HG02571 (cell line): ENCODE measurements around the gene NCOA7.
A peak's percentile ranks its signal among the peaks of the same experiment; 100 is the strongest.
"Not testable (repeated sequence)": the region's sequence is repeated elsewhere in the genome, so short reads cannot be mapped to it uniquely, and the experiment has no call there.

Source experiments
- ATAC-seq: cut with Tn5 transposase; IDR thresholded peaks from one replicate; pipeline ENCODE4 v1.9.1; 2021; ENCODE audit warnings: mild to moderate bottlenecking, moderate library complexity; ENCODE audit not compliant: unreplicated experiment

NCOA7 gene

DNA sequence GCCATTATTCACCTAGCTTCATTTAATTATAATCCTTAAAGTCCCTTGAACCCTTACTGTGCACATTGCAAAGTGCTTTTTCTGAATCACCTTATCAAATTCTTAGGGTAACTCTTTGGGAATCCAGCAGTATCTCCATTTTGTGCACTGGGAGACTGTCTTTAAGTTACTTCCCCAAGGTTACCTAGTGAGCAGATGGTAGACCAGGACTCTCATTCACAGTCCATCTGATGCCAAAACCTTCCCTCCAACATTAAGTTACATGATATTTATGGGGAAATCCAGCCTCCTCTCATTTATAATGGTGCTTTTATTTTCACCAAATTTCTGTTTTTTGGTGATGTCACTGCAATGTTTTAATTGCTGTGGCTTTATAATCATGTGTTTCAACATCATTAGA, 75.7 kb downstream of the NCOA7 start:
- no peak for ATAC-seq

DNA sequence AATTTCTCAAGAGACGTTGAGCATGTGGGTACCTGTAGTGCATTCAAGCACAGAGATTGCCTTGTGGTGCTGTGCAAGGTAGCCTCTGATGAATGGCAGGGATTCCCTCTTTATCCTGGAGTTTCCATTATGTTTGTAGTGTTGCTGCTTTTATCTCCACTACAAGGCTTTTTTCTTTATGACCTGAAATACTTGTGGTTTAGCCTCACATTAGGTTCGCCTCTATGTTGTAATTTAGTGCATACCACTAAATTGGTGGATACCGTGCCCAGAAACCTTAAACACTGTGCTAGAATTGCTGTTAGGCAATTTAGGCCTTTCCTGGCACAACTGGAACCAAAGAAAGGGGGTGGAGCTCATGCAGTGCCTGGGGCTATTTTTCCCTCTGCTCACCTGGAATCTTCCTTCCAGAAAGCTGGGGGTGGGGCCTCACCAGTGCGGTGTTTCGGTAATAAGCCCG, 76.8 kb downstream of the NCOA7 start:
- no peak for ATAC-seq

DNA sequence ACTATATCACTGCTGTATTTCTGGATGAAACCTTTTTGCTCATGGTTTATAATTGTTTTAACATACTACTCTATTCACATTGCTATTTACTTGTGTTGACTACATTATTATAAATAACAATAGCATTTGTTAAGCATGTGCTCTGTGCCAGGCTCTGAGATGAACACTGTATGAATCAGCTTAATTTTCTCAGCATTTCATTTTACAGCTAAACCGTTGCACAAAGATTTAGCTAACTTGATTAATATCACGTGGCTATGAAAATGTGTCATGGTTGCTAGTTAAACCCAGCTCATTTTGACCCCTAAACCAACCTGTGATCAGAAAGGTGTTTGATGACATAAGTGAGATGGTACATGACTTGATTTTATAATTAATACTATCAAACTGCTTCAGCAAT, 77.5 kb downstream of the NCOA7 start:
- no peak for ATAC-seq

DNA sequence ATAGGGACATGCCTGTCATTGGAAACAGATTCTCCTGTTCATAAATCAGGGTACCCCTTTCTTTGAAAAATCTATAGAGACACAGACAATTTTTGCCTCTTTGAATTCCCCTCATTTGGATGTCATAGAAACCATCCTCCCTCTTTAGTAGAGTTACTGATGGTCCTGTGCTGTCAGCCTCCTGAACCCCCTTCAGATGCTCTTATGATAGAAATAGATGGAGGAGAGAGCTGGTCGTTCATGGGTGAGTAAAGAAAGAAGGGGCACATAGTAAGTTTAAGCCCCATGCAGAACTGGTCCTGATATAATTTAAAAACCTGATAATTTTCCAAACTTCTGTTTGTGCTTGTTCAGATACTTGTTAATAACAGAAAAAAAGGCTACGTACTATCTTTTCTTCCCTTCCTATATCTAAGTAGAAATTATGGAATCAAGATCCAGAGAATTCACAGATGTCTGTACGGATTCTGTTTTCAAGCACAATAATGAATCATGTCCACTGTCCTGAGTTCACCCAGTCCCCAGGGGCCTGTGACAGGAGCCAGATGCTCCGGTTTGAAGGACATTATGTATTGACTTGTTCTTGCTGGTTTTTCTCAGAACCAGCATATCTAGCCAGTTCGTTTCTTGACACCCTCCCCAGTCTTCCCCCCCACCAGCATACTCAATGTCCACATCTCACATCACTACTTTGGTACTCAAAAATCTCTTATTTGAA, 78.1 kb downstream of the NCOA7 start:
- no peak for ATAC-seq

DNA sequence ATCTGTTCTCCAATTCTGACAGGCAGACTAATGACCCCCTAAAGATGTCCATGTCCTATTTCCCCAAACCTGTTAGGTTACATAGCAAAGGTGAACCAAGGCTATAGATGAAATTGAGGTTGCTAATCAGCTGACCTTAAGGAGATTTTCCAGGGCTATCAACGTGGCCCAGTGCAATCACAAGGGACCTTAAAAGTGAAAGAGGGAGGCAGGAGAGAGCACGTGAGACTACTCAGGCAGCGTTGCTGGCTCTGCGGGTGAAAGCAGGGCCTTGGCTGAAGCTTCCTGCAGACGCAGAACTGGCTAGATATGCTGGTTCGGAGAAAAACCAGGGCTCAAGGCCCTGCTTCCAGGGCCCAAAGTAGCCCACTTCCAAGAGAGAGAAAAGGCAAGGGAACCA, 78.7 kb downstream of the NCOA7 start:
- no peak for ATAC-seq

DNA sequence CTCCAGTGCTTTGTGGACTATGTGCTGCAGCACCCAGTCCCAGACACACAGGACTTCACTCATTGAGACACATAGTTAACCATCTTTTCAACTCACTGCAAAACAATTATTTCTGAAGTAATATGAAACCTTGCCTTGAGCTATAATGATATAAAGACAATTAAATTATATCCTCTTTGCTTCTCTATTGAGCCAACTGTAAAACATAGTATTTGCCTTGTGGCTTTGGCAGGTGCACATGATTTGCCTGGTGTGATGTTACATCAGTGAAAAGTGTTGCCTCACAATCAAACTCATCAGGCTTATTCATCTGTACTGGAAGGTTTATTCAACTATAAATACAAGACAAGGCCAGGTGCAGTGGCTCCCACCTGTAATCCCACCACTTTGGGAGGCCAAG, 80.6 kb downstream of the NCOA7 start:
- no peak for ATAC-seq

DNA sequence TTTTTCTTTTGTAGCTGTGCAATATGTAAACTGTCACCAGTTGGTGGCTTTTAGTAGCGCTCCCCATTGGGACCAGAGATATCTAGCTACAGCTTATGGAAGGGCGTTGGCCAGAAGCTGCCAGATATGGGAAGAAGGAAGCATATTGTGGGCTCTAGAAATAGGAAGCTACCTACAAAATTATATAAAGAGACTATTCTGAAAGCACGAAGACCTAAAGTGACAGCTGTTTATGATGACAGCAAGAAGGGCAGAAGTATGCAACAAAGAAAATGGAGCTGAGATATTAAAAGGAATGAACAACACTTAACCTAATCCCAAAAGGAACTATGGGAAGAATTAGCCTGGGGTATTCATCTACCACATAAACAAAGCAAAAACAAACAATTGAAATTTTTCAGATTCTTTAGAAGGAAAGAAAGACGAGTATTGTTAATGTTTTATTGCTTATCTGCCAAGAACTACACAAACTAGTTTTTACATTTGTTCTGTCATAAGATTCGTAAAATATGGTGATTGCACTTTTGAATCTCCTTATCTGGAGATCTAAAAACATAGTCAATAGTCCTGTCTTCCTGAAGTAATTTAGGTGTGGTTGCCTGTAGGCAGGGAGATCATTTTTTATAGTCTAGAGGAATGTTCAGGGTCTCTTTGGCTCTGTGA, 81.6 kb downstream of the NCOA7 start:
- ATAC-seq, result no peak

DNA sequence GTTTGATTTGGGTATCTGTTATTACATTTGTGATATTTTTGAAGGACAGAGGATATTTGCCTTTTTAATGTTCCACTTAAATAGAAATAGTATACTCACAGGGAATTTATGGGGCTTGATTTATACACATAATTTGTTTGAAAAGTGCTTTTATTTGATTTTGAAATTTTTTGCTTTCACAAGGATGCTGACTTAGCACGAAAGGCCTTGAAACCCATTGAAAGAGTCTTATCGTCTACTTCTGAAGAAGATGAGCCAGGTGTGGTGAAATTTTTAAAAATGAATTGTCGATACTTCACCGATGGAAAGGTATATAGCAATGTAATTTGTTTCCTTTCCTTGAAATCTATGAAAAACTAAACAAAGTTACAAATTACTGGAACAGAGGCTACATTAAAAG, 91.5 kb downstream of the NCOA7 start:
- no peak for ATAC-seq

DNA sequence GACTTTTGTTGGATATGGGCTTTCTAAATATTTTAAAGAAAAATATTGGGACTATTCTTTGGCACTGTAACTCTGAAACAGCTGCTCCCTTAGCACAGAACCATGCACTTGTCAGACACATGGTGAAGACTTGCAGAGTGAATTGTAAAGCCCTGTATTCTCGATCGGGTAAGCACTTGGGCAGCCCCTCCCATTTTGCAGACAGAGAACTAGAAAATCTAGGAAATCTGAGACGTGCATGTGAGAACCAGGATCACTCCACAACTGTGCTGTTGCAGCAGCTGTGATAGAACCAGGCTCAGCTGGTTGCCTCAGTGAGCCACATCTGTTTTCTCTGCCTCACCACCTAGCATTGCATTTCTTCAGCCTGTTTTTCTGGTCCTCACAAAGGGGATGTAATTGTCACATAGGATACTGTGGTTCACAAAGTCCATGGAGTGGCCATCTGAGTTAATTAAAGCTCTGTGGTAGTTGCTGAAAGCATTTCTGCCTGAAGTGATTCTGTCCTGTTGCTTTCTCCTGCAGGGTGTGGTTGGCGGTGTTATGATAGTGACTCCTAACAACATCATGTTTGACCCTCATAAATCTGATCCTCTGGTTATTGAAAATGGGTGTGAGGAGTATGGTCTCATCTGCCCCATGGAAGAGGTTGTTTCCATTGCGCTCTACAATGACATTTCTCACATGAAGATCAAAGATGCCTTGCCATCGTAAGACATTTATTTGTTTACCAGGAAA, 94.0 kb downstream of the NCOA7 start:
- ATAC-seq, result no peak

DNA sequence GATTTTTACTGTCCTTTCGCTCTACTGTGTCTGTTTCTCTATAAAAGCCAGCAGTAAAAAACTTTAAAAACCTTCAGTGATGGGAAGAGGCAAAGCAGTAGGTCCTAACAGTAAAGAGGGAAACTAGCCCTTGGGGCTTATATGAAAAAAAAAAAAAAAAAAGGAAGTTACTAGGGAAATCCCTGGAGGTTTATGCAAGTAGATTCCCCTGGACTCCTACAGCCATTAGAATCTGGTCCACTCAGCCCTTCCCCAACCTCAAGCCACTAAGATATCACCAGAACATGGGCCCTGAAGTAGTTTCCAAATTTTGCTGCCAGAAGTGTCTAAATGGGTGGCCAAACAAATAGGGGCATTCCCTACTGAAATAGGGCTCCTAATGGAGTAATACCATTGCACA, 95.3 kb downstream of the NCOA7 start:
- no peak for ATAC-seq

DNA sequence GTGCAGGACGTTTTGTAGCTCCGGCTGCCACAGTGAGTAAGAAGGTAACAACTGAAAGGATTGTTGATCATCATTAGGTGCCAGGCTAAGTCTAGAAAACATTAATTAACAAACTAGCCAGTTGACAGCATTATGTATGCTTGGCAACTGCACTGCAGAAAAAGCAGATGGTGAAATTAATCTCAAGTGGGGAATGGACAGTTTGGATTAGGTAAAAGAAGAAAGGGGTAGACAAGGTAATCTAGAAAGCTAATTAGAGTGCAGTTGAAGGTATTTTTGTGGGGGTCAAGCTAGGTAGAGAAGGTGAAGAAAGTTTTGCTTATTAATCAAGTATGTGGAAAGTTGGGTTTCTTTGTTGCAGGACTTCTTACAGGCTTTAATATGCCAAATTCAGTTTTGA, 96.2 kb downstream of the NCOA7 start:
- no peak for ATAC-seq

DNA sequence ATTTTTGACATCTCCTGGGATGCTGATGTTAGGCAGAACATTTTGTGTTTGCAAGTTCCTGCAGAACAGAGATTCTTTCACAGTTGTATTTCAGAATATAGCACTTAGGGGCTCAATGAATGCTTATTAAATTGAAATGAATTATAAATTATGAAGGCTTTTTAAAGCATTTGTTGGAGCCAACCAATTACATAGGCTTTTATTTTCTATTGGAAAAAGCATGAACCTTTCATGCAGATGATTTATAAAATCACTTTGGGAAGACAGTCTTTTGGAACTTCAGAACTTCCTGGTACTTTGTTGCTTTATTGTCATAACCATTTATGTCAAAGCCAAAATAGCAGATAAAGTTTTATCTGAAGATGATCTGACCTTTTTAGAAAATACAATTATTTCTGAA, 96.6 kb downstream of the NCOA7 start:
- ATAC-seq, result no peak

DNA sequence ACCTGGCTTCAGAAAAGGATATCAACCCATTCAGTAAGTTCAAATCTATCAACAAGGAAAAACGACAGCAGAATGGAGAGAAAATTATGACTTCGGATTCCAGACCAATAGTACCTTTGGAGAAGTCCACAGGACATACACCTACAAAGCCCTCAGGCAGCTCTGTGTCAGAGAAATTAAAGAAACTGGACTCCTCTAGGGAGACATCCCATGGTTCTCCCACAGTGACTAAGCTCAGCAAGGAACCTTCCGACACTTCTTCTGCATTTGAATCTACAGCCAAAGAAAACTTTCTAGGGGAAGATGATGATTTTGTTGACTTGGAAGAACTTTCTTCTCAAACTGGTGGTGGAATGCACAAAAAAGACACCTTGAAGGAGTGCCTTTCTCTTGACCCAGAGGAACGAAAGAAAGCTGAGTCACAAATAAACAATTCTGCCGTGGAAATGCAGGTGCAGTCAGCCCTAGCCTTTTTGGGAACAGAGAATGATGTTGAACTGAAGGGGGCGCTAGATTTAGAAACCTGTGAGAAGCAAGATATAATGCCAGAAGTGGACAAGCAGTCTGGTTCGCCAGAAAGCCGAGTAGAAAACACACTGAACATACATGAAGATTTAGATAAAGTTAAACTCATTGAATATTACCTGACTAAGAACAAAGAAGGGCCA, 98.4 kb downstream of the NCOA7 start:
- ATAC-seq, result no peak

DNA sequence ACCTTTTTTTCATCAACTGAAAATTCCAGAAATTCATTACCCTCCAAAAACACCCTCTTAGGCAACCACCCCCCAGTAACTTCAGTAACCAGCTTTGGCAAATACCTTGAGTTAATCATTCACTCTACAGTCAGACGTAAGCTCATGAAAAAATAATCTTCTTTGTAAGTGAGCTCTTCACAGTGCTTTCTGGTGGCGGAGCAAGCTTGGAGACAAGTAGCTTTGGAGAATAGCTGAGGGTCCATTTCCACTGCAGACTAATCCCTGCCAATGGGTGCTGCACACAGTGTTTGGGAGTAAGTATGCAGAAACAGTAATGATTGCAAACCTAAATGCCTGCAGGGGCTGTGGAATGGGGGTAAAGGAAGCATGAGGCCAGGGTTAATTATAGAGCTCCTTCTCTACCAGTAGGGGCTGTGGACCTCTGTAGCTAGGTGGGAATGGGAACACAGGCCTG, 109.0 kb downstream of the NCOA7 start:
- no peak for ATAC-seq

DNA sequence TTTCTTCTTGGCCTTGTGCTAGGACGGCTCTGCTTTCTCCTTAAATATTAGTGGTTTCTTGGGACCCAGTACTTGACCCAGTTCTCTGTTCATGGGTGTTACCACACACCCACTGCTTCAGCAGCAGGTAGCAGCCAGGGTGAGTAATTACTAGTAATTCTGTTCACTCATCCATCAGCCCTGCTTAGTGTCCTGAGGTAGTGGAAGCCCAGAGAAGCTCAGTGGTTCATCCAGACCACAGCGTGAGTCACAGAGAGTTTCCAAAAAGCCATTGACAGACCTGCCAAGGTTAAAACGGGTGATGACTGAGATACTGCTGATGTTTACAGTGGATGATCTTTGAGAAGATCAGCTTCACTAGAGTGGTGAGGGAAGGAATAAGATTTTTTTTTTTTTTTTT, 114.1 kb downstream of the NCOA7 start:
- ATAC-seq, result peak; percentile 82

DNA sequence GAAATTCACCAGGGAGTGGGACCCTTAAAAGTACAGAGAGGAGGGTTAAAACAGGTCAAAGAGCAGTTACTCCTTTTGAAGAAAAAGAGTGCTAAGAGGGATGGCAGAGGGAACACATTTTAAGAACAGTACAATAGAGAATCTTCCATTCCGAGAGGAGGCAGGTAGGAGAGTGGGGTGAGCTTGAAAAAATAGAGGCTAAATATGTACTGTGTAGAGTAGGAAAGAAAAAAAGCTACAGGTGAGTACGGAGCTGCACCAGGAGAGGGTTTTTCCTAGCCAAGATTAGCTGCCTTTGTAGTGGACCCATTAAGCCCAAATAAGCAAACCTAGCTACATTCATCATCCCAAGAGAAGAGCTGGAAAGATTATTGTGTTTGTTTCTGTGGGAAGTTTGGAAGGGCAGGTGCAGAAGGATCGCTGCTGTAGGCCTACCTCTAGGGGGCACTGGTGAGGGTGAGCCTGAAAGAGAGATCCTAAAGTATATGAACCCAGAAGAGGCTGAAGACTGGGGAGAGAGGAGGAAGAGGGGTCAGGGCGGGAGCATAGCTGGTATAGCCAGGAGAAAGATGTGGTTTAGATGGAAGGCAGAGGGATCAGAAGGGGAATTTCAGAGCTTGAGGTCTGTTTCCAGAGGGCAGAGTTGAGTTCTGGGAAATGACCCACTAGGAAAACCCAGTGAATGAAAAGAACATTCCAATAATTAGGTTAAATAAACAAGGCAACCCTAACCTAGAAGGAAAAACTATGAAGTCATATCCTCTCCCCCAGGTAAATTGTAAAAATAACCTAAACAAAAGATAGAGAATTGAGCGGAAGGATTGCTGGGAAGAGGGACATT, 115.6 kb downstream of the NCOA7 start:
- ATAC-seq, result no peak

DNA sequence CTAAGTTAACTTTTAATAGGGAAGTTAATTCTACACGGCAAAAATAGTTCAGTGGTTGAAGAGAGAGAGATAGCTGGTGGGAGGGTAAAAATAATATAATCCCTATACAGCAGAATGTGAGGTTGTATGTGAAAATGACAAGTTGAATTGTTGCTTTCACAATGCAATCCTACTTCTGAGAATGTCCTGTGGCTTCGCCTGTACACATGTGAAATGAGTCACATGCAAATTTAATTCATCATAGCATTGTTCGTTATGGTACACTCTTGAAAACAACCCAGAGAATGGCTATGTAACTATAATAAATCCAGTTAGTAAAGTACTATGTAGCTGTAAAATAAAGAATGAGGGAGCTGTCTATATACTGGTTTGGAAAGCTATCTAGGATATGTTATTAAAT, 119.8 kb downstream of the NCOA7 start:
- ATAC-seq, result peak; percentile 98

DNA sequence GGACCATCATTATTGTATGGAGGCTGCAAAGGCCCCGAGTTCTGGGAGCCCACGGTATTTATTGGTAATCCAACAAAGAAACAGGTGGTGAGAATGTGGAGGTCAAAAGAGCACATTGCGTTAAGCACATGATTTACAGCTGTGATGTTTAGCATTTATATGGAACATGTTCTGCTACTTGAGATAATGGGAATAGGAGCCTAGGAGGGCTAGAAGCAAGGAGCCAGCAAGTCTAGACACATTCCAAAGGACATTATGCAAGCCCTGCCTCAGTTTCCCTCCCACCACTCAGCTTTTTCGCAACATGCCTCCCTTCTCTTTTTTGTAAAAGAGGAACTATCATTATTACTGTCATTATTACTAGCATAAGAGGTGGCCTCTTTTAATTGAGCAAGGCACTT, 120.3 kb downstream of the NCOA7 start:
- ATAC-seq, result not testable (repeated sequence)

DNA sequence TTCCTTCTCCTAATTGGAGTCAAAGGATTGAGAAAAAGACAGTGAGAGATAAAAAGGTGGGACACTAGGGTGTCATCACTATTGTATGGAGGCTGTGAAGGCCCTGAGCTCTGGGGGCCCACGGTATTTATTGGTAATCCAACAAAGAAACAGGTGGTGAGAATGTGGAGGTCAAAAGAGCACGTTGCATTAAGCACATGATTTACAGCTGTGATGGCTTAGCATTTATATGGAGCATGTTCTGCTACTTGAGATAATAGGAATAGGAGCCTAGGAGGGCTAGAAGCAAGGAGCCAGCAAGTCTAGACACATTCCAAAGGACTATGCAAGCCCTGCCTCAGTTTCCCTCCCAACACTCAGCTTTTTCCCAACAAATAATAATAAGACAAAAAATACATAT, 121.7 kb downstream of the NCOA7 start:
- ATAC-seq, result not testable (repeated sequence)

DNA sequence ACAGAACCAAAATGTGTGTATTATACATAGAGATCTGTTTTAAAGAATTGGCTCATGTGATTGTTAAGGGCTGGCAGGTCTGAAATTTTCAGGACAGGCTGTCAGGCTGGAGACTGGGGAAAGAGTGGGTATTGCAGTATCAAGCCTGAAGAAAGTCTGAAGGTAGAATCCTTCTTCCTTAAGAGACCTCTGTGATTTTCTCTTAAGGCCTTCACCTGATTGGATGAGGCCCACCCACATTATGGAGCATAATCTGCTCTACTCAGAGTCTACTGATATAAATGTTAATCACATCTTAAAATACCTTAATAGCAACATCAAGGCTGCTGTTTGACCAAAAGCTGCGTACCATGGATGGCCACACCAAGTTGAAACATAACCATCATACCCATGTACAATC, 122.4 kb downstream of the NCOA7 start:
- ATAC-seq, result no peak
